ENCODE data around the gene SYT8.

DNA sequence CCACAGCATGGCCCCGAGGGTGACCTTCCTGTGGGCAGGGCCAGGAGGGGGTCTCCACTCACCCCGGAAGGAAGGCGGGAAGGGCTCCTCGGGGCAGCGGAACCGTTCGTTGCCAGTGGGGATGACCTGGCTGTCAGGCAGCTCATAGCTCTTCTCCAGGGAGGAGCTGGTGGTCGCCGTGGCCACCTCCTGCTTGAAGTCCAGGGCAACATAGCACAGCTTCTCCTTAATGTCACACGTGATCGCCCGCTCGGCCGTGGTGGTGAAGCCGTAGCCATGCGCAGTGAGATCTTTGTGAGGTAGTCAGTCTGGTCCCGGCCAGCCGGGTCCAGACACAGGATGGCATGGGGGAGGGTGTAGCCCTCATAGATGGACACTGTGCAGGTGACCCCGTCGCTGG is 31.5 kb upstream of the SYT8 start:
- TF ChIP-seq, protein P1, sequence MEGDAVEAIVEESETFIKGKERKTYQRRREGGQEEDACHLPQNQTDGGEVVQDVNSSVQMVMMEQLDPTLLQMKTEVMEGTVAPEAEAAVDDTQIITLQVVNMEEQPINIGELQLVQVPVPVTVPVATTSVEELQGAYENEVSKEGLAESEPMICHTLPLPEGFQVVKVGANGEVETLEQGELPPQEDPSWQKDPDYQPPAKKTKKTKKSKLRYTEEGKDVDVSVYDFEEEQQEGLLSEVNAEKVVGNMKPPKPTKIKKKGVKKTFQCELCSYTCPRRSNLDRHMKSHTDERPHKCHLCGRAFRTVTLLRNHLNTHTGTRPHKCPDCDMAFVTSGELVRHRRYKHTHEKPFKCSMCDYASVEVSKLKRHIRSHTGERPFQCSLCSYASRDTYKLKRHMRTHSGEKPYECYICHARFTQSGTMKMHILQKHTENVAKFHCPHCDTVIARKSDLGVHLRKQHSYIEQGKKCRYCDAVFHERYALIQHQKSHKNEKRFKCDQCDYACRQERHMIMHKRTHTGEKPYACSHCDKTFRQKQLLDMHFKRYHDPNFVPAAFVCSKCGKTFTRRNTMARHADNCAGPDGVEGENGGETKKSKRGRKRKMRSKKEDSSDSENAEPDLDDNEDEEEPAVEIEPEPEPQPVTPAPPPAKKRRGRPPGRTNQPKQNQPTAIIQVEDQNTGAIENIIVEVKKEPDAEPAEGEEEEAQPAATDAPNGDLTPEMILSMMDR (IDR thresholded peaks at IDR 0.05) = no peak
- TF ChIP-seq POLR2AphosphoS5 (IDR thresholded peaks at IDR 0.05) (no peak), EP300 (IDR thresholded peaks at IDR 0.05) (no peak), POLR2A (IDR thresholded peaks at IDR 0.05; ENCODE audit: low read depth) (no peak)
